Stimulated activated naive CD4-positive, alpha-beta T cell treated with Interleukin-2 at 50 U/mL for 16 hours (primary cell): Measurements from ENCODE around the gene OMD.
"Not testable (repeated sequence)": the region's sequence is repeated elsewhere in the genome, so short reads cannot be mapped to it uniquely, and the experiment has no call there.

Experiments
- DNase-seq: peaks from one replicate; lab custom pipeline; 2025; lab: John Stamatoyannopoulos, UW

Gene OMD

DNA sequence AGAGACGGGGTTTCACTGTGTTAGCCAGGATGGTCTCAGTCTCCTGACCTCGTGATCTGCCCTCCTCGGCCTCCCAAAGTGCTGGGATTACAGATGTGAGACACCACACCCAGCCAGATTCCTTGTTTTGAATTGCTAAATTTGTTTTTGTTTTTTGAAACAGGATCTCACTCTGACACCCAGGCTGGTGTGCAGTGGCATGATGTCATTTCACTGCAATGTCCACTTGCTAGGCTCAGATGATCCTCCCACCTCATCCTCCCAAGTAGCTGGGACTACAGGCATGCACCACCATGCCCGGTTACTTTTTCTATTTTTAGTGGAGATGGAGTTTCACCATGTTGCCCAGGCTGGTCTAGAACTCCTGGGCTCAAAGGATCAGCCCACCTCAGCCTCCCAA, 13.1 kb downstream of the OMD start:
- DNase-seq: not testable (repeated sequence)

DNA sequence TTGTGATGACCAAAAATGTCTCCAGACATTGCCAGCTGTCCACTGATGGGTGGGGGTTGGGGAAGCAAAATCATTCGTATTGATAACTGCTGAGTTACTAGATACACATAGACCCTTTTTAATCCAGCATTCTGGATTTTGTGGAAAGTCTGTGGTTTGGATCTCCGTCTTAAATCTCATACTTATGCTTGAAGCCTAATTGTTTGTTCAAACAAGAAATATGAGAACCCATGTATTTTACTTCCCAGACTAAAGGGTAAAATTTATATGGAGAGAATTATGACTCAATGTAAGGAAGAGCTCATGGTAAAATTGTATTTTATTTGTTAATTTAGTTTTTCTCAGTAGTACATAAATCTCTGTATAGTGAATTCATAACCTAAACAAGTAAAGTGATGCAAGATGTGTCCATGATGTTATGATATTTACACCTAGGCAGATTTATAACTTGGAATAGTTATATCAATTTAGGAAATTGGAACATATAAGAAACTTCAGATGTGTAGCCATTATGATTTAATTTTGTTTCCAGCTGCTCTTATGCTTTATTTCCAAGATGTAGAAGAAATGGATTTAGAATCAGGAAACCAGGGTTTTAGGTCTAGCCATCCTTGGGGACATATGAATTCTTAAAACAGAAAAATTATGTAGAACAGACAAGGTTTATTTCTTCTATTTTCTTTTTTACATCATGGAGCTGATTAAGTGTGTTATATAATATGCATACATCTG, 15.4 kb downstream of the OMD start:
- DNase-seq: no peak

DNA sequence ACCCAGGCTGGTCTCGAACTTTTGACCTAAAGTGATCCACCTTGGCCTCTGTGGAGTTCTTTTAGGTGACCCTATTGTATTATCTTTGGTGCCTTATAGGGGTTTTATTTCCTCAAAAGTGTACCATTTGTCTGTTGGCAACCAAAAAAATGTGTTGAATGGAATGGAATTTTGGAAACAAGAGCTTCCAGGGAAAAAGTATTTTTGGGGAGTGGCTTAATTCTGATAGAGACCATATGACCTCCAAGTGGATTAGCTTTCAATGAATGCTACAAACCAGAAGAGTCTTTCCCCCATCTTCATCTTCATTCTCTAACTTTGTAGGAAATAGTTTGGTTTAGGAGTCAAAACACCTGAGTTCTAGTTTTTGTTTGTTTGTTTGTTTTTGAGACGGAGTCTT, 16.5 kb downstream of the OMD start:
- no peak for DNase-seq

DNA sequence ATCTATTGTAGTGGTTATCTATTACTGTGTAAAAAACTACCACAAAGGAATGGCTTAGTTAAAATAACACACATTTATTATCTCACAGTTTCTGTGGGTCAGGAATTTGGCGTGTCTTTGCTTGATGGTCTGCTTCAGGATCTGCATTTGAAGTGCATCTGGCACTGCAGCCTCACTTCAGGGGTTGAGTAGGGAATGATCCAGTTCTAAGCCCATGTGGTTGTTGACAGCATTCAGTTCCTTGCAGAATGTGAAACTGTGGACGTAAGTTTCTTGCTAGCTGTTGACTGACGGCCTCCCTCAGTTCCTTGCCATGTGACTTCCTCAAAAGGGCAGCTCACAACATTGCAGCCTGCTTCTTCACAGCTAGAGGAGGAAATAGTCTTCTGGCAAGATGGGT, 17.8 kb downstream of the OMD start:
- no peak for DNase-seq

DNA sequence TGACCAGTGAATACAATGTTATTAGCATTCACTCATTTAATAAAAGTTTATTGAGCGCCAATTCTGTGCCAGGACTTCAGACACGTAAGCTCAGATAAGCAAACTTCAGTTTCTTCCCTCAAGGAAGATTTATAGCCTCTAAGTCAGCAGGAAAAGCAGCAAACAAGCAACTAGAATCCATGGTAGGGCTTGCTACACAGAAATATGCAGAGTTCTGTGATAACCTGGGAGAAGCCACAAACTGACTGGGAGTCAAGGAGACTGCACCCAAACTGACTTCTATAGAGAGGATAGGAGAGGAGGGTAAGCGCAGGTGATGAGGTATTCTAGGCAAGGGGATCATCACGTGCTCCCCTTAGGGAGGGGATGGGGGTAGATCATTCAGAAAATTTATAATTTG, 18.5 kb downstream of the OMD start:
- no peak for DNase-seq

DNA sequence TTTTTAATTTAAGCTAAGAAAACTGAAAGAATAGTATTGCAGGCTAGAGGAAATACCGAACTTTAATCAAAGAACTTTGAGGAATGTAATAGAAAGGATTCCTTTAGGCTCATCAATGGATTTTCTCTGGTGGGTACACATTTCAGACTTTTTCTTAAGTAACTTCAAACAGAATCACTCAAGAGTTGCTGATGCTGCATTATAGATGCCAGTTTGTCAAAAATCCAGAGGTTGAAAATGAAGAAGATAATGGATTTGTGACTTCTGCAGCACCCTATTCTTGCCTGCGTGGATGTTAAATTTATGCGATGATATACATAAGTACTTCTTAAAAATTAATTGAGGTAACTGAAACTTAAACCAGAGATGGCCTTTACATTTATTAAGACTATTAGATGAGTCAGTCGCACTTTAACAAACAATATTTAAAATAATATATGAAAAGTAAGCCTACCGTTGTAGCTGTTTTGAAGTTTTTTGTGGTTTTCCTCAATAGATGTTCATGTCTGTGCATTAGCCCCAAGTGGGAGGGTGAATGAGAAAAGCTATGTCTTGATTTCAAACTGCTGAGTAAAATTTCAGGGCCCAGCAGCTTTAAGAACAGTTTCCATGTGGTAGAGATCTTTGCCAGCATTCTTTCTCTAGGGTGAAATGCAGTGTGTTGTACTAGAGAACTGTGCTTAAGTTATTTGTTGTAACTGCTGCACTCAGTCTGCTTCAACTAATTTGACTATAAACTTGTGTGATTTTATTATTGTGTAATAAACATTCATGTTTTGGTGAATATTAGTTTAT, 20.0 kb downstream of the OMD start, which contains the start of gene OGN:
TSS of gene OGN (minus strand) at position 537 of the 795 bp plus-strand sequence. CDS start 1,171 bp downstream, outside the sequence.
- no peak for DNase-seq

DNA sequence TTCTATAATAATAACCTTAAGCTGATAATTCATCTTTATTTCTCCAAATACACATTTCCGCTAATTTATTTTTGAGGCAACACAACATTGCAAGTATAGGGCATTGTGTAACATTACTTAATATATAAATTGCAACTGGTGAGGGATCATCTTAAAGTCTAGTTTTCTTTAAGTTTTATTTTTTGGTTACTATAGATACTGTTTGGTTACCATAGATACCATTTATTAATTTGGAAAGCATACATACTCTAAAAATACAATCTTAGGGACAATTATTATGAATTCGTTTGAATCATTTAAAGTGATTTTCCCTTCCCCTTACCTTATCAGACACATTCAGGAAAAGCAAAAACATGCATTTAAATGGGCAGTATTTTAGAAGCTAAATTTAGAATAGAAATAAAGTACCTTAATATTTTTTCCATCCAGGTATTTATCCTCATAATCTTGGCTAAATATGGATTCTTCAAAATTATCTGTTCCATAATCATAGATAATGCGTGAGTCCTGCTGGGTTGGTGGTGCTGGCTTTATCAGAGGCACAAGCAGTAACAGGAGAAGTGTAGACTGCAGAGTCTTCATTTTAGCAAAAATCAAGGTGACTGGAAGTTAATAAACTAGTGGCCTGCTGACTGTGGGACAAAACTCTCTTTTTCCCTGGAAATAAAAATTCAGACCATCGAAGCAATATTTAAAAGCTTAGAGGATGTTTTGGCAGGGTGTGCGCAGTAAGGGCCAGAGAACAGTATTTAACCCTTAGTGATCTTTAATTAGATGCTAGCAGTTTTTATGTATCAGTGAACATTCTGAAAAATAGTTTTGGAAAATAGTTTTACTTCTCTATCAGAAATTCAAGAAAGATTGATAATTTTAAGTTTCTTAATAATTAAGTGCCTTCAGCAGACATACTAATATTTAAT, 21.2 kb downstream of the OMD start:
- DNase-seq: no peak

DNA sequence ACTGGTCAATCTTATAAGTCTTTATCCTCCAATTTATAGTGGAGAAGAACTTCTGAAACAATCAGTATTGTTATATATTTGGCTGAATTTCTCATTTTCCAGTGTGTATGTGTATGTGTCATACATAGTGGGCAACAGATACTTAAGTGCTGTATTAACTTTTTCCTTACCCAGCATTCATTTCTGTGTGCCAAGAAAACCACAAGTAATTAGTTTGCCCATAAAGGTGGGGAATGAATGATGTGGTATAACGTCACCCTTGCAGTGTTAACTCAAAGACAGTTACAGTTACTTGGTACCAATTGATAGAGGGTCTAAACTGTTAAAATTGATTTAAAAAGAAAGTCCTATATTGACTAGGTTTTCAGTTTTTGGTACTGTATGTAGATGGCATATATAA, 21.9 kb downstream of the OMD start:
- DNase-seq: no peak

DNA sequence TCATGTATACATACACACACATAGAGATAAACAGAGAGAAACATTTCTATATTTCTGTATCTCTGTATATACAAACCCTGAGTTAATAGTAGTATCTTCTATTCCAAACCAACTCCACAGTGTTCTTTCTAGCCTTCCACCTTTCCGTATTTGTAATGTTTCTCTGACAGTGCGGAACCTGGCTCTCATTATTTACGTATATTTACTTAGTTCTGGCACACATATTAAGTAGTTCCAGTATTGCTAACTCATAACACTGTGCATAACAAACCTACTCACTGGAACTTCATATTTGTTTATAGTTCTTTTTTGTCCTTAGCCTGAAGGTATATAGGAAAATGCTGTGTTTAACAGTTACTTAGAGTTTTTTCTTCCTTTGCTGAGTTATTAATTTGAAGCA, 26.4 kb downstream of the OMD start:
- DNase-seq: no peak

DNA sequence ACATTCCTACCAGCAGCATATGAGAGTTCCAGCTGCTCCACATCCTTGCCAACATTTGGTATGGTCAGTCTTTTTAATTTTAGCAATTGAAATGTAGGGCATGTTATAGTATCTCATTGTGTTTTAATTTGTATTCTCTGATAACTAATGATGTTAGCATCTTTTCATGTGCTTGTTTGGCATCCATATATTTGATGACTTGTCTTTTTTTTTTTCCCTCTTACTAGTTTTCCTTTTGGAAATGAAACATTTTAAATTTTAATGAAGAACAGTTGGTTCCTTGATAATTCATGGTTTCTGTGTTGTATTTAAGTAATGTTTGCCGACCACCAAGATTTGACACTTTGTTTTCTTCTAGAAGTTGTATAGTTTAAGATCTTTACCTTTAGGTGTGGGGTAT, 28.7 kb downstream of the OMD start:
- DNase-seq: no peak

DNA sequence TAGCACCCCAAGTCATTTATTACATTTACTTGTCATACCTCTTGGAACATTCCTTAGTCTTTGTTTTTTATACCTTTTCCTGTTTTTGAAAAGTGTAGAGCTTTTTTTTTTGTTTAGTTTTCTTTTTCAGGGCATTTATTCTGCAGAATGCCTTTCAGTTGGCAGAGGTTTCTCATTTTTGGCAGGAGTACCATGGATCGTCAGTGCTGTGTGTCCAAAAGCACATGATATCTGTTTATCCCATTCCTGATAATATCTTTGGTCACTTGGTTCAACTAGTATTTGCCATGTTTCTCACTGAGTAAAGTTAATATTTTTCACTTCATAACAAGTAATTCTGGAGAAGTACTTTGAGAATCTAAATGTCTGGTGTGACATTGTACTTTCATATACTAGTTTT, 30.6 kb downstream of the OMD start:
- no peak for DNase-seq

DNA sequence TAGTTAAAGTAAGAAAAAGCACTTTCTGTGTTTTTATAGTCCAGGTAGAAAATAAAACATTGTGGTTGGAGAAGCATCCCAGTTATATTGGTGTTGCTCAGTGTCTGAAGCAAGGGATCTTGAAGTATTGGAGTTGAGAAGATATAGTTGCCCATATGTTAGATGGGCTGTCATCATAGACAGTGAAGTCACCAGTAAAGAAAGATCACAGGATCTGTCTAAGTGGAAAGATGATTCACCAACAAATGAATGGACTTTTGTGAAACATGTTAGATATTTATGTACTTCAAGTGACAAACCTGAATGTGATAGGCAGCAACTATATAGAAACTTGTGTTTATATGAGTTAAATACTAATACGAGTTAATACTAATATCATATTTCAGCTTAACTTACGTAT, 31.6 kb downstream of the OMD start:
- DNase-seq: no peak

DNA sequence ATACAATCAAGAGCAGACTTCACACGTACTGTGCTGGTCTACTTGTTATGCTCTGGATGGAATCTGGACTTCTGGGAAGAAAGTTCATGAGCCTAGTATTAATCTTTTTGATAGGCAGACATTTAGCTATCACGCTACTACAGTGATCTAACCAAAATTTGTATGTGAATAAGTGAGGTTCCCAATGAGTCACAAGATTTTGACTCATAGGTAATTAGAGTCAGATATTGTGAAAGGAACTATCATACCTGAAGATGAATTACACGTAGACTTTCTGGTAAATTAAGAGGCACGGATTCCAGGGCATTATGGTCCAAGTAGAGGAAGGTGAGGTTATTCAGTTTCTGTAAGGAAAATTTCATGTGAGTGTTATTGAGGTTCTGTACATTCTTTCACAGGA, 38.3 kb downstream of the OMD start:
- no peak for DNase-seq

DNA sequence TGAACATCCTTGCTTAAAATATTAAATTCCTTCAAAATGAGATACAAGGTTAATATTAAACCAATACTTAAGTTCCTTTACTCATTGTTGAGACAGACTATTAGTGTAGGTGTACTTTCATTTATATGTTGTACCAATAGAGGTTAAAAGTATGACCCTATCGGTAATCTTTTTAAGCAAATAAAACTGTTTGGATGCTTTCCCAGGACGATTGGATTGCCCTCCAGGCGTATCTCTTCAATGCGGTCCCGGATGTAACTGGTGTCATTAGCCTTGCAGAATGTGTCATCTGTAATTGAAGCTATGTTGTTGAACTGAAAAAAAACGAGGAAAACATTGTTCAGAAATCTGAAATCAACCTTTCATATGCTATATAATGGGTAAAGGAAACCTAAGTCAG, 38.8 kb downstream of the OMD start:
- no peak for DNase-seq

DNA sequence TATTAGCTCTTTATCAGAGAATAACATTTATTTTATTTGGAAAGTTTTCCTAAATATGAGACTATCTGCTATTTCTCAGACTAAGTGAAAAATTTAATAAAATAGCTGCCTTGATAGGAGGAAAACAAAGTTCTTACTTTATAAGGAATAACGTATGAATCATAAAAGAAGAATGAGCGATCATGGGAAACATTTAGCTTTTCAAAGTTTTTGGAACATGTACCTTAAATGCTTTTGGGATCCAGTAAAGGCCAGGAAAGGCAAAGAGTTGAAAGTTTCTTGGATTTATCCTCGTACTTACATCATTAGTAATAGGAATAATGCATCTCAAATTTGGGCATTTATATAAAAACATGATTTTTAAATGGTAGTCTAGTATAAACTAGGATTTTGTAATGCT, 39.3 kb downstream of the OMD start:
- no peak for DNase-seq

DNA sequence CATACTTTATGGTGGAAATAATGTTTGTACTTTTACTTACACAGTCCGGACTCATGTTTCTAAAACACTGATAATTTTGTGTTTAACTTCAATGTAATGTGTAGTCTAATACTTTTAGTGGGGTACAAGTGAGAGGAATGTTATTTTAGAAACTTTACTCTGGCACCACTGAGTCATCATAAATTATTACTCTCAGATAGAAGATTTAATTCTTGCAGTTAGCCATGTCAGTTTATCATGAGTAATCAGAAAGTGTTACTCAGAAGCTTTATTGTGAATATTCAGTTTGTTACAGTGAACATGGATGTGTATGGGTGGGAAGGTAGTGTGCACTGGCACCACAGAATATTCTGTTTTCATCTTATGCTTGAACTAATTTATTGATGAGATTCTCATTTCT, 39.9 kb downstream of the OMD start:
- DNase-seq: no peak

DNA sequence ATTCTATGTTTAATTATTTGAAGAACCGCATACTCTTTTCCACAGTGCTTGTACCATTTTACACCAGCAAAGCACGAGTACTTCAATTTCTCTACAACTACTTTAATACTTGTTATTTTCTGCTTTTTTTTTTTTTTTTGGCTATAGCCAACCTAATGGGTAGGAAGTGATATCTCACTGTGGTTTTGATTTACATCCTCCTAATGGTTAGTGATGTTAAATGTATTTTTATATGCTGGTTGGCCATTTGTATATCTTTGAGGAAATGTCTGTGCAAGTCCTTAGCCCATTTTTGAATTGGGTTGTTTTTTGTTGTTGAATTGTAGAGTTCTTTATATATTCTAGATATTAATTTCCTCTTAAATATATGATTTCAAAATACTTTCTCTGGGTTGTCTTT, 42.5 kb downstream of the OMD start:
- no peak for DNase-seq

DNA sequence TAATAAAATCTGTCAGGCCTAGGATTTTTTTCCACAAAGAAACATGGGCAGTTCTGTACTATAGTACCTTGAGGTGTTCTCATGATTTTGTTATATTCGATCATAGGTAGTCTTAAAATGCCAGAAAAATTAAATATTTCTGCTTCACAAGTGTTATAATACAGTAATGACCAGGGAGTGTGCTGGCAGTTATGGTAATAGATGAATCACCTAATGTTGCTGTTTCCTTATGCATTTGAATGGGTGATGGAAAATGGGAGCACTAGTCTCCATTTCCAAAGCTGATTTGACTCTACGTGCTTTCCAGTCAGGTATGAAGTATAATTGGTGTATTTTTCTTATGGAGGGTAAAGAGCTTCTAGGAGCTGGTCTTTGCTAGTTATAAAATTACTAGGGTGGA, 43.7 kb downstream of the OMD start:
- no peak for DNase-seq

DNA sequence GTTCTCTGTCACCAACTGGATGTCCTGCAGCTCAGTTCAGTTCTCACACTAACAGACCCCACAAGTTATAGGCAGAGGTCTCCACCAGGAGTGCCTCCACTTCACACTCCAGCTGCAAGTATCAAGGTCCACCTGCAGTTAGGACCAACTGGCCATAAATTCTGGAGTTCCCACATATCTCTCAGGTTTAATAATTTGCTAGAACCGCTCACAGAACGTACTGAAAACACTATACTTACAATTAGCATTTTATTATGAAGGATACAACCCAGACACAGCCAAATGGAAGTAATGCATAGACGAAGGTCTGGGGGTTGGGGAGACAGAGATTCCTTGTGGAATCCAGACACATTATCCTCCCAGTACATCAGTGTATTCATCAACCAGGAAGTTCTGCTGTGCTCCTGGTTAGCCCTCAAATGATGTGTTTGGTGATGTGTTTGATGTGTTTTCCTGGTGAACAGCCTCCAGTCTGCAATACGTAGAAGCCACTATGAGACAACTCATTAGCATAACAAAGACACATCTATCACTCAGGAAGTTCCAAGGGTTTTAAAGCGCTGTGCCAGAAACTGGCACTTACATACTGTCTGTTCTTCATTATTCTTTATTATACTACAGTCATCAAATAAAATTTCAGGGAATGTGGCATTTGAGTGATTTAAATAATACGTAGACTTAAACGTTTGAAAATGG, 45.3 kb downstream of the OMD start:
- DNase-seq: no peak

DNA sequence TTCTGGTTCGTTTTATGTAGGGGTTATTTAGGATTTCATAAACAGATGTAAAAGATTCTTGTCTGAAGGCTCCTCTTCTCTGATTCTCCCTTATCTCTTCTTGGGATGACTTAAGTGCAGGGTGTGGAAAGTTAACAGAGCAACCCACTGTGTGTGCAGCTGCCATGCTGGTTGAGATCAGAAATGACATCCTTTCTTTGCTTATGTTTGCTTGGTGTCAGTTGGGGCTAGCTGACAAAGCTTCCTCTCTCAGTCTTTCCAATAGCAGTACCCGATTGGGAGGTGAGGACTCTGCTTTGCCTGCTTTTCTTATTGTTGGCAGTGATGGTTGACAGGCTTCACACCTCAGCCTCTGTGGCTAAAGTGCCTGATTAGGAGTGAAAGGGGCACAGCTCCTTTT, 46.4 kb downstream of the OMD start:
- no peak for DNase-seq

DNA sequence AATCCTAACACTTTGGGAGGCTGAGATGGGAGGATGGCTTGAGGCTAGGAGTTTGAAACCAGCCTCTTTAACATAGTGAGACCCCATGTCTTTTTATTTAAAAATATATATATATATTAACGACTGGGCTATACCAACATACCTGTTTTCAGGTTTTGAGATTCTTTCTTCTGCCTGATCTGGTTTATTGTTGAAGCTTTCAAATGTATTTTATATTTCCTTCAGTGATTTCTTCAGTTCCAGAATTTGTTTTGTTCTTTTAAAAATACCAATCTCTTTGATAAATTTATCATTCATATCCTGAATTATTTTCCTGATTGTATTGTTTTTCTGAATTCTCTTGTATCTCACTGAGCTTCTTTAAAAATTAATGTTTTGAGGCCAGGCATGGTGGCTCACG, 51.1 kb downstream of the OMD start:
- DNase-seq: no peak

DNA sequence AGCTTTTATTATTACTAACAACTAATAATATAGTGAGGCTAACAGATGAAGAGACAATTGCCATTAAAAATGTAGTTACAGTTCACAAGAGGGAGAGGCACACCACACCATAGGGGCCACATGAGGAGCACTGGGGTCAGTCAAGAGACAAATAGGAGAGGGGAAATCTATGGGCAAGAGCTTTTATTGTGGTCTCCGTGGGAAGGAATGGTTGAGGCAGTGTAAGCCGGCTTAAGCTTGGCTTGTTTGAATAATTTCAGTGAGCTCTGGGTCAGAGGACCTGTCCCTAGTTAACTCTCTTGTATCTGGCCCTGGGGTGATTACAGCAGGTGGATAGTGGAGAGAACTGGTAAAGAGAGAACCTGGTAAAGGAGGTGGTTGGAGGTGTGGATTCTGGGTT, 55.2 kb downstream of the OMD start:
- no peak for DNase-seq
